ENCODE data around the gene CASZ1.

CASZ1 gene

GRCh38 chr1:10774615-10775310, 21.7 kb downstream of the CASZ1 start:
- Histone ChIP-seq H3K9me3 (ENCODE audit: control insufficient read depth, low read length) (no peaks in the 10 kb centered on the region), H3K27me3 (ENCODE audit: control insufficient read depth, insufficient read depth, low read length, poor library complexity, severe bottlenecking) (no peaks in the 10 kb centered on the region), H3K4me1 (ENCODE audit: control insufficient read depth, insufficient read depth, low read length) (no peaks in the 10 kb centered on the region), H3K4me3 (ENCODE audit: insufficient read depth, low read depth, low read length) (no peak overlapping the region), H3K27ac (ENCODE audit: insufficient read depth, low read depth, low read length, poor library complexity, severe bottlenecking) (no peak overlapping the region), H3K36me3 (ENCODE audit: control insufficient read depth, insufficient read depth, low read length) (no peaks in the 10 kb centered on the region)
- 94% methylated on average over 16 of the region's 17 CpGs for WGBS, 2 experiments

GRCh38 chr1:10773851-10774614, 22.4 kb downstream of the CASZ1 start:
- H3K36me3 ChIP-seq (ENCODE audit: control insufficient read depth, insufficient read depth, low read length): no peaks in the 10 kb centered on the region
- H3K4me1 ChIP-seq (ENCODE audit: control insufficient read depth, insufficient read depth, low read length): no peaks in the 10 kb centered on the region
- H3K27ac ChIP-seq (ENCODE audit: insufficient read depth, low read depth, low read length, poor library complexity, severe bottlenecking): no peak overlapping the region
- 83 to 85% methylated on average over 16 of the region's 17 CpGs for WGBS, 2 experiments
- H3K27me3 ChIP-seq (ENCODE audit: control insufficient read depth, insufficient read depth, low read length, poor library complexity, severe bottlenecking): no peaks in the 10 kb centered on the region
- H3K9me3 ChIP-seq (ENCODE audit: control insufficient read depth, low read length): no peaks in the 10 kb centered on the region
- no peak overlapping the region for H3K4me3 ChIP-seq (ENCODE audit: insufficient read depth, low read depth, low read length)

- no peaks in the 10 kb centered on the region for H3K4me1 ChIP-seq (ENCODE audit: control insufficient read depth, insufficient read depth, low read length)
- H3K27me3 ChIP-seq (ENCODE audit: control insufficient read depth, insufficient read depth, low read length, poor library complexity, severe bottlenecking): no peaks in the 10 kb centered on the region
- H3K36me3 ChIP-seq (ENCODE audit: control insufficient read depth, insufficient read depth, low read length): no peaks in the 10 kb centered on the region
- H3K9me3 ChIP-seq (ENCODE audit: control insufficient read depth, low read length): no peaks in the 10 kb centered on the region
- WGBS, 2 experiments: 95% methylated on average over 12 of the region's 12 CpGs
- H3K4me3 ChIP-seq (ENCODE audit: insufficient read depth, low read depth, low read length): no peak overlapping the region
- H3K27ac ChIP-seq (ENCODE audit: insufficient read depth, low read depth, low read length, poor library complexity, severe bottlenecking): no peak overlapping the region
Measured at GRCh38 chr1:10773376-10773775, 23.1 kb downstream of the CASZ1 start.

- WGBS, 2 experiments: 91 to 94% methylated on average over 6 to 7 of the region's 7 CpGs
- Histone ChIP-seq H3K36me3 (ENCODE audit: control insufficient read depth, insufficient read depth, low read length) (no peaks in the 10 kb centered on the region), H3K4me1 (ENCODE audit: control insufficient read depth, insufficient read depth, low read length) (peaks cover under 1% of the 10 kb centered on the region), H3K27me3 (ENCODE audit: control insufficient read depth, insufficient read depth, low read length, poor library complexity, severe bottlenecking) (no peaks in the 10 kb centered on the region), H3K9me3 (ENCODE audit: control insufficient read depth, low read length) (no peaks in the 10 kb centered on the region), H3K27ac (ENCODE audit: insufficient read depth, low read depth, low read length, poor library complexity, severe bottlenecking) (no peak overlapping the region), H3K4me3 (ENCODE audit: insufficient read depth, low read depth, low read length) (no peak overlapping the region)
Measured at GRCh38 chr1:10772711-10773110, 23.7 kb downstream of the CASZ1 start.

- Histone ChIP-seq H3K4me3 (ENCODE audit: insufficient read depth, low read depth, low read length) (no peak overlapping the region), H3K4me1 (ENCODE audit: control insufficient read depth, insufficient read depth, low read length) (peaks cover 8% of the 10 kb centered on the region), H3K9me3 (ENCODE audit: control insufficient read depth, low read length) (no peaks in the 10 kb centered on the region), H3K36me3 (ENCODE audit: control insufficient read depth, insufficient read depth, low read length) (no peaks in the 10 kb centered on the region), H3K27ac (ENCODE audit: insufficient read depth, low read depth, low read length, poor library complexity, severe bottlenecking) (no peak overlapping the region), H3K27me3 (ENCODE audit: control insufficient read depth, insufficient read depth, low read length, poor library complexity, severe bottlenecking) (no peaks in the 10 kb centered on the region)
- WGBS, 2 experiments: 85 to 87% methylated on average over 8 of the region's 8 CpGs
Measured at GRCh38 chr1:10771789-10772188, 24.7 kb downstream of the CASZ1 start.

GRCh38 chr1:10768552-10768951, 27.9 kb downstream of the CASZ1 start:
- no peak overlapping the region for H3K27ac ChIP-seq (ENCODE audit: insufficient read depth, low read depth, low read length, poor library complexity, severe bottlenecking)
- 93 to 95% methylated on average over 7 of the region's 7 CpGs for WGBS, 2 experiments
- H3K4me1 ChIP-seq (ENCODE audit: control insufficient read depth, insufficient read depth, low read length): peaks cover 8% of the 10 kb centered on the region
- no peaks in the 10 kb centered on the region for H3K9me3 ChIP-seq (ENCODE audit: control insufficient read depth, low read length)
- H3K4me3 ChIP-seq (ENCODE audit: insufficient read depth, low read depth, low read length): no peak overlapping the region
- no peaks in the 10 kb centered on the region for H3K27me3 ChIP-seq (ENCODE audit: control insufficient read depth, insufficient read depth, low read length, poor library complexity, severe bottlenecking)
- H3K36me3 ChIP-seq (ENCODE audit: control insufficient read depth, insufficient read depth, low read length): no peaks in the 10 kb centered on the region

GRCh38 chr1:10767282-10767681, 29.2 kb downstream of the CASZ1 start:
- no peak overlapping the region for H3K27ac ChIP-seq (ENCODE audit: insufficient read depth, low read depth, low read length, poor library complexity, severe bottlenecking)
- no peak overlapping the region for H3K4me3 ChIP-seq (ENCODE audit: insufficient read depth, low read depth, low read length)
- no peaks in the 10 kb centered on the region for H3K9me3 ChIP-seq (ENCODE audit: control insufficient read depth, low read length)
- H3K36me3 ChIP-seq (ENCODE audit: control insufficient read depth, insufficient read depth, low read length): no peaks in the 10 kb centered on the region
- 90 to 92% methylated on average over 9 of the region's 9 CpGs for WGBS, 2 experiments
- no peaks in the 10 kb centered on the region for H3K27me3 ChIP-seq (ENCODE audit: control insufficient read depth, insufficient read depth, low read length, poor library complexity, severe bottlenecking)
- H3K4me1 ChIP-seq (ENCODE audit: control insufficient read depth, insufficient read depth, low read length): peaks cover 8% of the 10 kb centered on the region

- 92 to 93% methylated on average over 17 of the region's 17 CpGs for WGBS, 2 experiments
- H3K4me1 ChIP-seq (ENCODE audit: control insufficient read depth, insufficient read depth, low read length): peaks cover 17% of the 10 kb centered on the region
- no peaks in the 10 kb centered on the region for H3K9me3 ChIP-seq (ENCODE audit: control insufficient read depth, low read length)
- no peak overlapping the region for H3K27ac ChIP-seq (ENCODE audit: insufficient read depth, low read depth, low read length, poor library complexity, severe bottlenecking)
- H3K36me3 ChIP-seq (ENCODE audit: control insufficient read depth, insufficient read depth, low read length): no peaks in the 10 kb centered on the region
- H3K4me3 ChIP-seq (ENCODE audit: insufficient read depth, low read depth, low read length): no peak overlapping the region
- H3K27me3 ChIP-seq (ENCODE audit: control insufficient read depth, insufficient read depth, low read length, poor library complexity, severe bottlenecking): no peaks in the 10 kb centered on the region
Measured at GRCh38 chr1:10765734-10766478, 30.5 kb downstream of the CASZ1 start.

GRCh38 chr1:10765304-10765703, 31.1 kb downstream of the CASZ1 start:
- H3K4me1 ChIP-seq (ENCODE audit: control insufficient read depth, insufficient read depth, low read length): peaks cover 17% of the 10 kb centered on the region
- H3K27me3 ChIP-seq (ENCODE audit: control insufficient read depth, insufficient read depth, low read length, poor library complexity, severe bottlenecking): no peaks in the 10 kb centered on the region
- no peaks in the 10 kb centered on the region for H3K9me3 ChIP-seq (ENCODE audit: control insufficient read depth, low read length)
- H3K4me3 ChIP-seq (ENCODE audit: insufficient read depth, low read depth, low read length): no peak overlapping the region
- no peaks in the 10 kb centered on the region for H3K36me3 ChIP-seq (ENCODE audit: control insufficient read depth, insufficient read depth, low read length)
- 93 to 95% methylated on average over 15 of the region's 15 CpGs for WGBS, 2 experiments
- H3K27ac ChIP-seq (ENCODE audit: insufficient read depth, low read depth, low read length, poor library complexity, severe bottlenecking): no peak overlapping the region

GRCh38 chr1:10764296-10764798, 32.1 kb downstream of the CASZ1 start:
- 92 to 95% methylated on average over 6 of the region's 6 CpGs for WGBS, 2 experiments
- H3K27ac ChIP-seq (ENCODE audit: insufficient read depth, low read depth, low read length, poor library complexity, severe bottlenecking): no peak overlapping the region
- no peaks in the 10 kb centered on the region for H3K9me3 ChIP-seq (ENCODE audit: control insufficient read depth, low read length)
- H3K27me3 ChIP-seq (ENCODE audit: control insufficient read depth, insufficient read depth, low read length, poor library complexity, severe bottlenecking): no peaks in the 10 kb centered on the region
- no peak overlapping the region for H3K4me3 ChIP-seq (ENCODE audit: insufficient read depth, low read depth, low read length)
- H3K36me3 ChIP-seq (ENCODE audit: control insufficient read depth, insufficient read depth, low read length): no peaks in the 10 kb centered on the region
- H3K4me1 ChIP-seq (ENCODE audit: control insufficient read depth, insufficient read depth, low read length): peaks cover 17% of the 10 kb centered on the region
